NCI-H187 treated with DMSO at 0.1 percent for 48 hours (cell line): ENCODE measurements around the gene DTWD2.
"Not testable (repeated sequence)": the region's sequence is repeated elsewhere in the genome, so short reads cannot be mapped to it uniquely, and the experiment has no call there.

Source experiments
- DNase-seq: peaks from one replicate; lab custom pipeline; 2025; lab: John Stamatoyannopoulos, UW

Gene DTWD2

GRCh38 chr5:118996098-118996497, 7.8 kb upstream of the DTWD2 start:
- no peak for DNase-seq

GRCh38 chr5:118994595-118994994, 6.2 kb upstream of the DTWD2 start:
- no peak for DNase-seq

GRCh38 chr5:118993118-118993517, 4.8 kb upstream of the DTWD2 start:
- DNase-seq: not testable (repeated sequence)

- not testable (repeated sequence) for DNase-seq
Measured at GRCh38 chr5:118992055-118992454, 3.7 kb upstream of the DTWD2 start.

- no peak for DNase-seq
Measured at GRCh38 chr5:118990582-118990981, 2.2 kb upstream of the DTWD2 start.

GRCh38 chr5:118989816-118990215, 1.5 kb upstream of the DTWD2 start:
- no peak for DNase-seq

GRCh38 chr5:118988866-118989180, 476 bp upstream of the DTWD2 start:
- no peak for DNase-seq

GRCh38 chr5:118984602-118985001, 3.7 kb downstream of the DTWD2 start:
- no peak for DNase-seq

- DNase-seq: no peak
Measured at GRCh38 chr5:118981783-118982182, 6.6 kb downstream of the DTWD2 start.

- DNase-seq: no peak
Measured at GRCh38 chr5:118980438-118980837, 7.9 kb downstream of the DTWD2 start.

- no peak for DNase-seq
Measured at GRCh38 chr5:118980017-118980416, 8.3 kb downstream of the DTWD2 start.

GRCh38 chr5:118973779-118974445, 14.4 kb downstream of the DTWD2 start:
- DNase-seq: not testable (repeated sequence)

GRCh38 chr5:118968925-118969375, 19.4 kb downstream of the DTWD2 start:
- no peak for DNase-seq

- DNase-seq: no peak
Measured at GRCh38 chr5:118968406-118968911, 19.9 kb downstream of the DTWD2 start.

GRCh38 chr5:118967059-118967508, 21.3 kb downstream of the DTWD2 start:
- DNase-seq: no peak

- DNase-seq: no peak
Measured at GRCh38 chr5:118965890-118966289, 22.5 kb downstream of the DTWD2 start.

GRCh38 chr5:118964970-118965369, 23.4 kb downstream of the DTWD2 start:
- DNase-seq: not testable (repeated sequence)

GRCh38 chr5:118964388-118964787, 24.0 kb downstream of the DTWD2 start:
- not testable (repeated sequence) for DNase-seq

- DNase-seq: no peak
Measured at GRCh38 chr5:118963169-118963568, 25.2 kb downstream of the DTWD2 start.

- no peak for DNase-seq
Measured at GRCh38 chr5:118960557-118960956, 27.8 kb downstream of the DTWD2 start.

- DNase-seq: no peak
Measured at GRCh38 chr5:118956727-118957126, 31.6 kb downstream of the DTWD2 start.

- no peak for DNase-seq
Measured at GRCh38 chr5:118953652-118954005, 34.7 kb downstream of the DTWD2 start.

GRCh38 chr5:118952992-118953651, 35.2 kb downstream of the DTWD2 start:
- no peak for DNase-seq

- DNase-seq: not testable (repeated sequence)
Measured at GRCh38 chr5:118952306-118952705, 36.0 kb downstream of the DTWD2 start.
